DMS114 treated with DMSO at 0.1 percent for 48 hours (cell line): ENCODE data around the gene RHOG.
"Not testable (repeated sequence)": the region's sequence is repeated elsewhere in the genome, so short reads cannot be mapped to it uniquely, and the experiment has no call there.

Experiments
- DNase-seq: peaks from one replicate; lab custom pipeline; 2025; ENCODE audit not compliant: unreplicated experiment; lab: John Stamatoyannopoulos, UW

Gene RHOG

GRCh38 chr11:3840870-3841425, at the start of gene RHOG:
Gene RHOG, minus strand, starts transcription at chr11:3840959. Its CDS starts 12,821 bp downstream, at chr11:3828138.
- DNase-seq, result no peak

DNA sequence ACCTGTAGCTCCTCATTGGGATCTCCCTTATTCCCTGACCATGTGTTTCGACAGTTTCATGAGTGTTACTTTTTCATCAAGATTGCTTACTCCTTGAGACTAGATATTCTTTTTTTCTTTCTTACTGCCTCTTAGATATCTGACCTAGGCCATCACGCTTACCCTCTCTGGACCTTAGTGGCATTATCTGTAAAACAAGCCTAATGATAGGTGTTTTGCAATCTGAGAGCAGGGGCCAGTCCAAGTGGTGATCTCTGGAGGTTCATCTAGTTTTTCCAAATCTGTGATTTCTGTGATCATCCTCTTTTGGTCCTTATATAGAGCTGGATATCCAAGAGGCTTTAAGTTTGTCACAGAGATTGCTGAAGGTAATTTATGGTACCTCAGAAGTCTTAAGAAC, 49.3 kb upstream of the RHOG start:
- DNase-seq, result no peak

- DNase-seq, result no peak
Observed at GRCh38 chr11:3888876-3889275, 48.1 kb upstream of the RHOG start.

GRCh38 chr11:3886985-3887384, 46.2 kb upstream of the RHOG start:
- no peak for DNase-seq

- DNase-seq, result no peak
Observed at GRCh38 chr11:3885855-3886254, 45.1 kb upstream of the RHOG start.

DNA sequence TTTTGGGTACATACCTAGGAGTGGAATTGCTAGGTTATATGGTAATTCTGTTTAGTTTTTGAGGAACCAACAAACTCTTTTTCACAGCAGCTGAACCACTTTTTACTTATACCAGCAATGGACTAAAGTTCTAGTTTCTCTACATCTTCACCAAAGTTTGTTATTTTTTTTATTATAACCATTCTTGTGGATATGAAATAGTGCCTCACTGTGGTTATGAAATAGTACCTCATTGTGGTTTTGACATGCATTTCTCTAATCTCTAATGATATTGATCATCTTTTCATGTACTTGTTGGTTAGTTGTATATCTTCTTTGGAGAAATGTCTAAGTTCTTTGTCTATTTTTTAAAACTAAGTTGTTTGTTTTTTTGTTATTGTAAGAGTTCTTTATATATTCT, 41.9 kb upstream of the RHOG start:
- no peak for DNase-seq

DNA sequence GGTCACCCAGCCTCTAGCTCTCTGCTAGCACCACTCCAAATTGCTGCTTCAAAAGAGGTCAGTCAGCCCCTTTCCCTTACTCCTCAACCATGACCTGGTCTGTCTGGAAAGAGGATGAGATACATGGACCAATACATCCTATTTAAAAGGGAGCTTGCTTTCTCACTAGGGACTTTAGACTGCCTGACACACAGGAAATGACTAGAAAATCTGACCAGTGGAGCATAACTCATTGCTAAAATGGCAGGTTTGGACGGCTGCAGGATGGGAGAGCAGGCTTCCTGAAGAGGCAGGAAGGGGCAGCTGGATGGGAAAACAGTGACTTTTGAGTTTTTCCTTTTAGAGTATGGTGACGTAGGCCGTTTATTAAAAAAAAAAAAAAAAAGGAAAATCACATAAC, 40.0 kb upstream of the RHOG start:
- DNase-seq, result no peak

GRCh38 chr11:3879967-3880542, 39.3 kb upstream of the RHOG start:
- no peak for DNase-seq

DNA sequence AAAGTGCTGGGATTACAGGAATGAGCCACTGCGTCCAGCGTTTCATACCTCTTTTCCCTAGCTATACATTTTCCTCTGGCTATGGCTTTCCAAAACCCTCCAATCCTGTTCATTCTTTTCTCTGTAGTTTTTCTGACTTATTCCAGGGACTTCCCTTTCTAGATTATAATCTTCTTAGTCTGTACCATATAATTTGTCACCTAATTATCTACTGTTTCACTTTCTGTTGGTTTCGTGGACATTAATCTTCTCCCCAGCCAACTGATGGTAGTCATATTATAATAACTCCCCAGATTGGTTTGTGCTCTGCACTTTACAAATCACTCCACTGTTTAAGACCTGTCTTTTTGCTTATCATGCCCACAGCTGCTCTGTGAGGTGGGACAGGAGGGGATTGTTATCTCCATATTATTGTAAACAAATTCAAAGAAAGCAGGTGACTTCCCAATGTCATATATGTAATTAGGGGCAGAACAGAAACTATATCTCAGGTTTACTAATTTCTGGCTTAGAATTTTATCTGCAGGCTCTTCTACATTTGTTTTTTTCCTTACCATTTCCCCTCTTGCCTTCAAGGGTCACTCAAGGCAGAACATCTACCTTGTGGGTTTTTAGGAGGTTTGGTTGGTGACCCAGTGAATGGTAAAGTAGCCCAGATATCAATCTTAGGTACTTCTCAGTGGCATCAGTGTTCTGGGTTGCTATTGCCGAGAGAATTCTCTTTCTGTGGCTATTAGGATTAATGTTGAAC, 38.6 kb upstream of the RHOG start:
- DNase-seq, result no peak

DNA sequence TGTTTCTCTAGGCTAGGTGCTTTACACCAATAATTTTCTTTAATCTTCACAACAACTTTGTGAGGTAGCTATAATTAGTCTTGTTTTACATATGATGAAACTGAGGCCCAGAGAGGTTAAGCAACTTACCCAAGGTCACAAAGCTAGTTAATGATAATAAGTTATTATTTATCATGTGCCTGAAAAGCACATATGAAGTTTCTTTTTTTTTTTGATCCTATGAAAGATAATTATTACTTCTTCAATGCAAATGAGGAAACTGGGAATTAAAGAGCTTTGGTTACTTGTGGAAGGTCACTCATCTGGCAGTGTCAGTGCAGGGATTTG, 37.5 kb upstream of the RHOG start:
- DNase-seq, result no peak

DNA sequence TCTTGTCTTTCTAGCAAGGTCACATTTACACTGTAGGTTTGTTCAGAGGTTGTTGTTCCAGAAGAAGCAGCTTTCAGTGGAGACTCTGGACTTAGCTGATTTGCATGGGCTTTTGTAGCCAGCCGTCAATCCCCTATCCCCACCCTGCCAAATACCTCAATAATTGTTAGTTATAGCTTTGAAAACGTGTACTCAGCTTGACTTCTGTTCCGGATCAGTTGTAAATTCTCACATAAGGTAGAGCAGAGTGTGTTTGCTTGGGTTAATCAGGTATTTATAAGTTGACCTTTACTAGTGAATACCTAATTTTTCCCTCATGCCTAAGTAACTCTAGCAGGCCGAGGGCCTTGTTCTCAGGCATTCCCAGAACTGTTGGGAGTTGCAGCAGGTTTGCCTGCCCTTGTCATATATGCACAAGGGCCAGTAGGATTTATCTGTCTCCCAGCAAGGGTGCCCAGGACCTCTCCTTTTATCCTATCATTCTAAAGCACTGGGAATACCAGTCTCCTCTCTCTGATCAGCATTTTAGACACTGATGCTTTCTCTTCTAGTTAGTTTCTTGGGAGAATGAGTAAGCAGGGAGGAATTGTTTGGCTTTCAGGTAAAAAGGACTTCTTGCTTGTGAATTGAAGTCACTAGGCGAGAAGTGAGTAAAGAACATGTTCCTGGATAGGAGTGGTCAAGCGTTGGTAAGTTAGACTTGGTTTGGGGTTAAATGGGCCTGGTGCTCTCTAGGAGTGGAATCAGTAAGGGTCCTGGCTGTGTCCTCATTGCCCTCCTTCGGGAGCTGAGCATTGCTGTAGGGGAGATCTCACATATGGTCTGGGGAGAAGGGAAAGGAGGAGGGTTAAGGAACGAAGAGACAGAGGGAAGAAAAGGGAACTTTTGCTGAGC, 36.9 kb upstream of the RHOG start:
- no peak for DNase-seq

DNA sequence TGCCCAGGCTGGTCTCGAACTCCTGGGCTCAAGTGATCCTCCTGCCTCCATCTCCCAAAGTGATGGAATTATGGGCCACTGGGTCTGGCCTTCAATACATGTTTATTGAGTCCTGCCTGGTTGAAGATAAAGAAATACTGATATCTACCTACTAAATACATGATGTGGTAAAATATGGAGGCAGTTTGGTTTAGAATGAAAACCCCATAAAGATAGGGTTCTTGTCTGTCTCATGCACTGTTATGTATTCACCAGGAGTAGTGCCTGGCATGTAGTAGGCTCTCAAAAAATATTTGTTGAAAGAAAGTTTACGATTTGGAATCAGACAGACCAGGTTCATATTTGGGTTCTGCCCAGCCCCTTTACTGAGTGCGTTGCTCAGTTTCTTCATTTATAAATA, 35.9 kb upstream of the RHOG start:
- no peak for DNase-seq

DNA sequence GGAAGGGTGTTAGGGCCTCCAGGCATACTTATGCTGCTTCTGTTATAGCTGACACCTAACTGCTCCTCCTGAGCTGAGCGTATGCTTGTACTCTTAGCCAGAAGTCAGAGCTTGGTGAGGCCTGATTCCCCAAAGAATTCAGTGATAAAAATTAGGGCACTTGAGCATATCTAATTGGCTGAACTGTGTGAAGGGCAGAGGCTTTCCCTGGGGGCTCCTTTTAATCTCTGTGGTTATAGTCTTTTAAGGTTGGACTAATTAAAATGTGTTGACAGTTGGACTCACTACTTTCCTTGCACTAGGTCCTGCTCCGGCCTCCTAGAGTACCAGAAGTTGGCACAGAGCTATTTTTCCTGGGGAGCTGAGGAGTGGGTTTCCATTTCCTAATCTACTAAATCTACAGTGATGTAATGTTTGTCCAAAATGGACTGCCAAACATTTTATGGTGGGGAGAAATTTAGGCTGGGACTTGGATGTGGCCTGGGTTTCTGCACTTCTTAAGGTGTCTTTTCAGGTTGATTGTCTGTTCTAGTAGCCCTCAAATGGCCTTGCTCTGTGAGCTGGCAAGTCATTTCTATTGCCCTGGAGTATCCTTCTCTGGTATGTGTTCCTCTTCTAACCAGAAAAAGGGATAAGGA, 33.1 kb upstream of the RHOG start:
- no peak for DNase-seq

DNA sequence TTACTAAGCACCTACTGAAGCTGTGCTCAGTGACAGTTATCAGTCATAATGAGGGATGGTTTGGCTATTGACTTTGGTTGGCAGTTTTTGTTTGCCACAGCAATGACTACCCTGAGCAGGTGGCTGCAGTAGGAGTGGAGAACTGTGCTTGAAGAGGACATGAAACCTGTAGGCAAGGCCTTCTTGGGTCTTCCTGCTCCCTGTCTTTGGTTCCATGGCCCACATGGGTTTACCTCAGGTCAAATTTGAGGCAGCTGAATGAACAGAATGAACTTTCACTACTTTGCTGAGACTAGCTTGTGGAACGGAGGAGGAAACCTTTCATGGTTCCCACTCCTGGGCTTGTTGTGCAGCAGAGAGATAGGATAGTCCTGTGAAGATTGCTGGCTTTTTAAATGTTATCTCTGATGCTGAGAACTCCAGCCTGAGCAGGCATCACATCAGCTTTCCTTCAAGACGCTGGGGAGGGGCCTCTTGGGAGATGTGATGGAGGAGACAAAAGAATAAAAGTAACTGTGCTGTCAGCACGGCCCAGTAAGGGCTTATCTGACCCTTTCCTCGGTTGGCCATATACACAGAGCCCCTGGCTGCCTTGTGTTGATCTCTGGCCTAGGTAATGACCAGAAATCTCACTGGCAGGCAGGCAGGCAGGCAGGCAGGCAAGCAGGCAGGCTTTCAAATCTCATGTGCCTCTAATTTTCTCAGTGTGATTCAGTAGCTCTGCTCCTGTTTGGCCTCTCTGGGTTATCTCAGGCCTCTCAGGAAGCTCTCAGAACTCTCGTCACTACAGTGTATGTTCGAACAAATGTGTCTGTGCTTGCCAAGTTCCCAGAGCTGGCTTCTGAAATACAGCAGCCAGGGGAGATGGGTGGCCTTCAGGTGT, 26.7 kb upstream of the RHOG start:
- no peak for DNase-seq

- DNase-seq, result no peak
Observed at GRCh38 chr11:3866836-3867208, 26.1 kb upstream of the RHOG start.

DNA sequence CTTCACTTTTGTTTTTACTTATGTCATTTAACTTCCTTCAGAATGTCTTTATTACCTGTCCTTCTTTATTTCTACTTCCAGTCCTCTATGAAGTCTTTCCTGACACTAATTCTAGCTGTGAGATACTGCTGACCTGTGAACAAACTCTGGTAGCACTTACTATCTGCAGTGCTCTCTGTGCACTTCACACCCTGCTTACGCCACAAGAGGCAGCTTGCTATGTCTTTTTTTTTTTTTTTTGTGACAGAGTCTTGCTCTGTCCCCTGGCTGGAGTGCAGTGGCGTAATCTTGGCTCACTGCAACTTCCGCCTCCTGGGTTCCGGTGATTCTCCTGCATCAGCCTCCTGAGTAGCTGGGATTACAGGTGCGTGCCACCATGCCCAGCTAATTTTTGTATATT, 25.4 kb upstream of the RHOG start:
- DNase-seq, result no peak

- no peak for DNase-seq
Observed at GRCh38 chr11:3865388-3866193, 24.8 kb upstream of the RHOG start.

- no peak for DNase-seq
Observed at GRCh38 chr11:3861683-3862082, 20.9 kb upstream of the RHOG start.

DNA sequence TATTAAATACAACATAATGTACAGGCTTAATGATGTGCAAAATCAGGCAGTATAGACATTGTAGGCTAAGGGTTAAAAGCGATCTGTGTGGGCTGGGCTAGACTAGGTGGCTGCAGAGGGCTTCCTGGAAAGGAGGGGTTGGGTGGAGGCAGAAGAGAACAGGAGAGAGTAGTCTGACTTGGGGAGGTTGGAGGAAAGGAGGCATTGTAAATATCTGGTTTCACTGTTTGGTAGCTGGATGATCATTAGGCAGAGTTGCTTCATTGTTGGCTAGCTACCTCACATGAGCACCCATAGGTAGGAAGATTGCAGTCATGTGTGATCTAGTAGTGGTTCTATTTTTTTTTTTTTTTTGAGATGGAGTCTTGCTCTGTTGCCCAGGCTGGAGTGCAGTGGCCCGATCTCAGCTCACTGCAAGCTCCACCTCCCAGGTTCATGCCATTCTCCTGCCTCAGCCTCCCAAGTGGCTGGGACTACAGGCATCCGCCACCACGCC, 20.2 kb upstream of the RHOG start:
- not testable (repeated sequence) for DNase-seq
